DOHH2 (cell line): ENCODE results near the gene C1RL.
"Not testable (repeated sequence)": the region's sequence is repeated elsewhere in the genome, so short reads cannot be mapped to it uniquely, and the experiment has no call there.

Source experiments
- H3F3A ChIP-seq: fragments of 200-600 bp; sonication (generic), shearing (Covaris generic); 2 replicates; pipeline ENCODE4 v1.6.0; 2016; ENCODE audit warnings: antibody characterized with exemption, mild to moderate bottlenecking; ENCODE audit not compliant: control insufficient read depth, insufficient read depth
- H3K27ac ChIP-seq: fragments of 200-600 bp; sonication (generic); 2 replicates; pipeline ENCODE4 v1.5.1; 2014; ENCODE audit warnings: low read depth, mild to moderate bottlenecking, low read length, moderate library complexity
- H3K27me3 ChIP-seq: fragments of 200-600 bp; sonication (generic); 2 replicates; pipeline ENCODE4 v1.6.1; 2014; ENCODE audit warnings: mild to moderate bottlenecking, low read length, mixed read lengths; ENCODE audit not compliant: control insufficient read depth
- H3K36me3 ChIP-seq: fragments of 200-600 bp; sonication (generic); 2 replicates; pipeline ENCODE4 v1.6.1; 2014; ENCODE audit warnings: mild to moderate bottlenecking, low read length, moderate library complexity, mixed read lengths; ENCODE audit not compliant: control insufficient read depth
- H3K4me1 ChIP-seq: fragments of 200-600 bp; sonication (generic); 2 replicates; pipeline ENCODE4 v1.6.1; 2014; ENCODE audit warnings: mild to moderate bottlenecking, low read length, mixed read lengths; ENCODE audit not compliant: control insufficient read depth
- H3K4me2 ChIP-seq: fragments of 200-600 bp; sonication (generic); 2 replicates; pipeline ENCODE4 v1.6.0; 2014; ENCODE audit warnings: mild to moderate bottlenecking, low read length, moderate library complexity
- H3K4me3 ChIP-seq: fragments of 200-600 bp; sonication (generic); 2 replicates; pipeline ENCODE4 v1.5.1; 2014; ENCODE audit warnings: mild to moderate bottlenecking, low read length, mixed read lengths
- H3K79me2 ChIP-seq: fragments of 200-600 bp; sonication (generic); 2 replicates; pipeline ENCODE4 v1.6.1; 2014; ENCODE audit warnings: mild to moderate bottlenecking, low read length, mixed read lengths; ENCODE audit not compliant: control insufficient read depth
- H3K9me2 ChIP-seq: fragments of 200-600 bp; sonication (generic); replicated peaks from 2 replicates; pipeline ENCODE4 v1.6.1; 2014; ENCODE audit warnings: mild to moderate bottlenecking, low read length, mixed read lengths; ENCODE audit not compliant: control insufficient read depth
- H3K9me3 ChIP-seq: fragments of 200-600 bp; sonication (generic); 2 replicates; pipeline ENCODE4 v1.6.1; 2014; ENCODE audit warnings: antibody characterized with exemption, low read length, mixed read lengths; ENCODE audit not compliant: control insufficient read depth, insufficient read depth
- H4K20me1 ChIP-seq: fragments of 200-600 bp; sonication (generic); 2 replicates; pipeline ENCODE4 v1.6.0; 2014; ENCODE audit warnings: low read depth, mild to moderate bottlenecking, antibody characterized with exemption, low read length, moderate library complexity; ENCODE audit not compliant: control insufficient read depth, insufficient read depth
- EZH2phosphoT487 ChIP-seq: fragments of 200-600 bp; sonication (generic); IDR thresholded peaks from 2 replicates; pipeline ENCODE4 v1.6.1; 2017; ENCODE audit warnings: borderline replicate concordance, mild to moderate bottlenecking, antibody characterized with exemption, low read length, moderate library complexity, mixed read lengths
- TF ChIP-seq, protein P1 (sequence below): fragments of 200-600 bp; sonication (generic); IDR thresholded peaks from one replicate; pipeline ENCODE4 v1.5.1; 2014; ENCODE audit warnings: antibody characterized with exemption, mild to moderate bottlenecking, low read depth, low read length; ENCODE audit not compliant: poor library complexity, severe bottlenecking

Gene C1RL

GRCh38 chr12:7059780-7060179 lies 49.2 kb downstream of the C1RL start:
- Histone ChIP-seq H3K79me2 (no peaks in the 10 kb centered on the region), H3F3A (no peaks in the 10 kb centered on the region), H3K27ac (no peak overlapping the region), H3K4me3 (no peak overlapping the region), H3K27me3 (peaks cover 49% of the 10 kb centered on the region), H3K36me3 (no peaks in the 10 kb centered on the region), H3K4me1 (no peaks in the 10 kb centered on the region), H3K9me3 (no peaks in the 10 kb centered on the region), H3K9me2 (no peaks in the 10 kb centered on the region), H4K20me1 (no peaks in the 10 kb centered on the region), H3K4me2 (no peak overlapping the region)
- TF ChIP-seq, protein P1, sequence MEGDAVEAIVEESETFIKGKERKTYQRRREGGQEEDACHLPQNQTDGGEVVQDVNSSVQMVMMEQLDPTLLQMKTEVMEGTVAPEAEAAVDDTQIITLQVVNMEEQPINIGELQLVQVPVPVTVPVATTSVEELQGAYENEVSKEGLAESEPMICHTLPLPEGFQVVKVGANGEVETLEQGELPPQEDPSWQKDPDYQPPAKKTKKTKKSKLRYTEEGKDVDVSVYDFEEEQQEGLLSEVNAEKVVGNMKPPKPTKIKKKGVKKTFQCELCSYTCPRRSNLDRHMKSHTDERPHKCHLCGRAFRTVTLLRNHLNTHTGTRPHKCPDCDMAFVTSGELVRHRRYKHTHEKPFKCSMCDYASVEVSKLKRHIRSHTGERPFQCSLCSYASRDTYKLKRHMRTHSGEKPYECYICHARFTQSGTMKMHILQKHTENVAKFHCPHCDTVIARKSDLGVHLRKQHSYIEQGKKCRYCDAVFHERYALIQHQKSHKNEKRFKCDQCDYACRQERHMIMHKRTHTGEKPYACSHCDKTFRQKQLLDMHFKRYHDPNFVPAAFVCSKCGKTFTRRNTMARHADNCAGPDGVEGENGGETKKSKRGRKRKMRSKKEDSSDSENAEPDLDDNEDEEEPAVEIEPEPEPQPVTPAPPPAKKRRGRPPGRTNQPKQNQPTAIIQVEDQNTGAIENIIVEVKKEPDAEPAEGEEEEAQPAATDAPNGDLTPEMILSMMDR, result no peak
- no peak for TF ChIP-seq EZH2phosphoT487

DNA sequence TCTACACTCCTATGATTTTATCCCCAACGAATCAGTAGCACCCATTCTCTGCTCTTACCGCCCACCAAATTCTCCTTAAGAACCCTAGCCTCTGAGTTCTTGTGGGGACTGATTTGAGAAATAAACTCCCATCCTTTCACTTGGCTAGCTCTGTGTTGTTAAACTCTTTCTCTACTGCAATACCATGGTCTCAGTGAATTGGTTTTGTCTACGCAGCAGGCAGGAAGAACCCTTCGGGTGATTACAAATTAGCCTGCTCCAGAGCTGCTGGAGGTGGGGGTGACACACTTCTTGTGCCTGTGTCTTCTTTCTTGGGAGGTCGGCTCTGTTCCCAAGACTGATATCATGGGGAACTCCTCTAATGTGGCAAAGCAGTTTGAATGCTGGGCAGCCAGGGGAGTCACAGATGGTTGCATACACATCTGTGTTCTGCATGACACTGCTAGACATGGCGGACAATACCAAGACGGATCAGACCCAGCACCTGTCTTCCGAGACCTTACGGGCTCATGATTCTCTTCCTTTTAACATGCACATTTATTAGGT lies 50.1 kb downstream of the C1RL start:
- Histone ChIP-seq H3K79me2 (no peaks in the 10 kb centered on the region), H3F3A (no peaks in the 10 kb centered on the region), H3K9me2 (no peaks in the 10 kb centered on the region), H3K4me2 (no peak overlapping the region), H3K36me3 (no peaks in the 10 kb centered on the region), H3K4me3 (no peak overlapping the region), H3K4me1 (no peaks in the 10 kb centered on the region), H3K9me3 (no peaks in the 10 kb centered on the region), H3K27me3 (peaks cover 45% of the 10 kb centered on the region), H3K27ac (no peak overlapping the region), H4K20me1 (no peaks in the 10 kb centered on the region)
- TF ChIP-seq, protein P1, result no peak
- no peak for TF ChIP-seq EZH2phosphoT487

DNA sequence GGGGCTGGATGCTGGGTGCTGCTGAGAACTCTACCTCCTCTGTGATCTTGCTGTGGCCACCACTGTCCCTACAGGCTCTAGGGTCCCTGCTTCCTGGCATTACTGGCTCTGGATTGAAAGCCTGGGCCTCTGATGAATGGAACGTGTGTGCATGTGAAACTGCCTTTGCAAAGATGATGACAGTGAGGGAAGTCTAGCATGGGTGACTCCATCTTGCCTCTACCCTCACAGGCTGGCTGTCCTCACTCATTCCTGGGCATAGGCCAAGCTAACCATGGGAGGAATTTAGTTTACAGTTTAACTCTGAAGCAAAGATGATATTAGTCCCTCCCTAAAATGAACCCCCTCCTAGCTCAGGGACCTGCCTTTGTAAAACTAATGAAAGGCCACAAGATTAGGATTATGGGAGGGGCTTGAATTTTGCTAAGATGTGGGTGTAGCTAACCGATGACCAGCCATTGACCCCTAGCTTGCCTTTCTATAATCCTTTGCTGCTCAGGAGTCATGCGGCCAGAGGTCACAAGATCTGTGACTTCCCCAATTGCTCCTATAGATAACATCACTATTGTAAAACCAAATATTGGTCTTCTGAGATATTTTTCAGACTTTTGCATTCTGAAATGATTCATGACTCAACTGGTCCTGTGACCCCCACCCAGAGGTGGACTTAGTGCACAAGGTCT lies 50.7 kb downstream of the C1RL start:
- Histone ChIP-seq H3F3A (no peaks in the 10 kb centered on the region), H4K20me1 (no peaks in the 10 kb centered on the region), H3K79me2 (no peaks in the 10 kb centered on the region), H3K9me3 (no peaks in the 10 kb centered on the region), H3K27me3 (peaks cover 41% of the 10 kb centered on the region), H3K9me2 (no peaks in the 10 kb centered on the region), H3K27ac (no peak overlapping the region), H3K4me3 (no peak overlapping the region), H3K4me2 (no peak overlapping the region), H3K36me3 (no peaks in the 10 kb centered on the region), H3K4me1 (no peaks in the 10 kb centered on the region)
- no peak for TF ChIP-seq EZH2phosphoT487
- TF ChIP-seq, protein P1, result no peak

DNA sequence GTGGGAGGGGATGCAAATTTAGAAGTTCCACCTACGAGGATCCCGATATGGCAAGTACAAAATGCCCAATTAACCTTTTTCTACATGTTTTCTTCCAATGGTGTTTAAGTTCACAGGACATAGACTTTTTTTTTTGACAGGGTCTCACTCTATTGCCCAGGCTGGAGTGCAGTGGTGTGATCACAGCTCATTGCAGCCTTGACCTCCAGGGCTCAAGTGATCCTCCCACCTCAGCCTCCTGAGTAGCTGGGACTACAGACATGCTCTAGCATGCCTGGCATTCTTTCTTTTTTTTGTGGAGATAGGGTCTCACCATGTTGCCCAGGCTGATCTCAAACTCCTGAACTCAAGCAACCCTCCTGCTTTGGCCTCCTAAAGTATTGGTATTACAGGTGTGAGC lies 53.3 kb downstream of the C1RL start:
- peaks cover 60% of the 10 kb centered on the region for H3K27me3 ChIP-seq
- not testable (repeated sequence) for H3K4me1 ChIP-seq, H3K27ac ChIP-seq, H3K9me3 ChIP-seq, H3K4me2 ChIP-seq, H3F3A ChIP-seq, H3K9me2 ChIP-seq, H3K79me2 ChIP-seq, H4K20me1 ChIP-seq, H3K4me3 ChIP-seq, H3K36me3 ChIP-seq
